H1 (cell line): ENCODE data around the gene SLC7A6OS. TPM values are rescaled to one million over a fixed set of nuclear protein-coding genes. Genes with fewer than 3 reads are reported as not detected.

Experiments
- CHD7 ChIP-seq: fragments of 300-600 bp; sonication (generic); IDR thresholded peaks from 2 replicates; pipeline ENCODE4 v1.7.1; 2012; ENCODE audit warnings: low read length, moderate library complexity, mild to moderate bottlenecking, inconsistent platforms; ENCODE audit not compliant: insufficient replicate concordance
- HDAC2 ChIP-seq, 2 experiments: fragments of 300-600 bp in 1 of 2; sonication (generic) in 1 of 2; IDR thresholded peaks; 2 replicates each; pipeline ENCODE4 v1.6.1; 2011 to 2012; ENCODE audit warnings: low read depth in 2 of 2, low read length in 2 of 2, mild to moderate bottlenecking in 2 of 2, moderate library complexity in 2 of 2, borderline replicate concordance in 1 of 2, inconsistent platforms in 1 of 2
- MAX ChIP-seq: IDR thresholded peaks from 2 replicates; pipeline ENCODE4 v1.6.1; 2012; ENCODE audit warnings: inconsistent platforms
- POLR2A ChIP-seq, 2 experiments: IDR thresholded peaks; 1 replicate in 1 of 2; 2 replicates in 1 of 2; pipeline ENCODE4 v1.6.1; 2011; ENCODE audit warnings: low read depth in 2 of 2, low read length in 2 of 2, mild to moderate bottlenecking in 2 of 2; ENCODE audit errors: control extremely low read depth in 1 of 2
- POLR2AphosphoS5 ChIP-seq: IDR thresholded peaks from 2 replicates; pipeline ENCODE4 v1.6.1; 2011; ENCODE audit warnings: low read depth, low read length
- SAP30 ChIP-seq: fragments of 300-600 bp; sonication (generic); IDR thresholded peaks from 2 replicates; pipeline ENCODE4 v1.7.1; 2012; ENCODE audit warnings: low read length, moderate library complexity, mild to moderate bottlenecking, inconsistent platforms; ENCODE audit not compliant: insufficient read depth, insufficient replicate concordance
- polyA plus RNA-seq, 7 experiments: library from polyadenylated mRNA; depleted of rRNA in 3 of 7; stranded (reverse) in 5 of 7; unstranded in 2 of 7; fragments of >200 nt in 5 of 7; fragments of 200-250 nt in 2 of 7; gene quantifications; 1 replicate in 5 of 7; 2 replicates in 1 of 7; 4 replicates in 1 of 7; pipeline versions ENCODE4 v1.2.1 to v1.2.3, GENCODE V29; 2011 to 2013; ENCODE audit warnings: missing spikeins in 2 of 7, mixed read lengths in 2 of 7
- total RNA-seq: library from RNA; stranded (reverse); fragmentation: NEBNext Ultra II Directional; extraction: Animal tissue kit (Norgen Biotek cat#: 25700); gene quantifications from 2 replicates; pipeline ENCODE4 v1.2.1, GENCODE V29; 2021

SLC7A6OS gene
- total and polyA plus RNA-seq, 2 of the 8 experiments (the other 6 are each of a cell fraction or from before 2014, with no cell fraction given) = 7.3 to 21.3 TPM

GRCh38 chr16:68310774-68311511 lies at the start of gene SLC7A6OS, which contains the start of gene PRMT7 (continued):
- TF ChIP-seq CHD7 (no peak), HDAC2 (IDR thresholded peaks at IDR 0.05; ENCODE audit: borderline replicate concordance in 1 of 2, low read depth in 2 of 2, low read length in 2 of 2) (peak in 1 of 2 experiments; percentile 70; a peak in 1 of 4 replicates), POLR2AphosphoS5 (peak; percentile 78; the same call in 1 of the 2 replicates), MAX (peak; percentile 85), POLR2A (IDR thresholded peaks at IDR 0.05; ENCODE audit: control extremely low read depth in 1 of 2, low read depth in 2 of 2, low read length in 2 of 2) (peak; percentile 58 to 95), SAP30 (peak; percentile 71)
